ENCODE data around the gene FIGN. TPM values are rescaled to one million over a fixed set of nuclear protein-coding genes. Genes with fewer than 3 reads are reported as not detected.

FIGN gene
- total and polyA plus RNA-seq, 2 of the 8 experiments (the other 6 are each of a cell fraction or from before 2014, with no cell fraction given): 5.0 to 22.8 TPM

GRCh38 chr2:163551616-163552373, 184.0 kb downstream of the FIGN start:
- H3K9me3 ChIP-seq (ENCODE audit: insufficient read depth in 2 of 2, low read depth in 1 of 2, low read length in 1 of 2): no peaks in the 10 kb centered on the region
- 90% methylated on average over 3 of the region's 3 CpGs; no CpG with 5 or more reads in 1 of the 2 experiments for WGBS, 2 experiments (ENCODE audit: extremely low coverage in 1 of 2, insufficient coverage in 1 of 2, insufficient read length in 1 of 2, insufficient replicate concordance in 2 of 2, low coverage in 1 of 2, low lambda C conversion rate in 2 of 2, missing lambda C conversion rate in 1 of 2)

More at GRCh38 chr2:163551616-163552373, 184.0 kb downstream of the FIGN start:
- Histone ChIP-seq H3K14ac (ENCODE audit: insufficient read length) (no peak overlapping the region), H4K8ac (ENCODE audit: extremely low read depth, insufficient read depth, low read length) (no peak overlapping the region), H3K36me3 (ENCODE audit: control insufficient read depth in 2 of 4, insufficient read depth in 4 of 4, low read length in 3 of 4) (no peaks in the 10 kb centered on the region), H3K23me2 (ENCODE audit: low read depth, low read length) (no peaks in the 10 kb centered on the region), H3K4me3 (ENCODE audit: extremely low read depth in 1 of 4, insufficient read depth in 2 of 4, low read depth in 3 of 4, low read length in 4 of 4) (no peak overlapping the region), H2BK12ac (ENCODE audit: low read depth, low read length) (no peak overlapping the region), H2AFZ (ENCODE audit: low read length) (no peak overlapping the region), H4K20me1 (replicated peaks in 1 of 2; ENCODE audit: control insufficient read depth in 1 of 2, insufficient read depth in 2 of 2, low read length in 2 of 2) (no peaks in the 10 kb centered on the region), H3K4ac (replicated peaks; ENCODE audit: insufficient read length, low read depth, low read length) (no peak overlapping the region), H3K18ac (ENCODE audit: extremely low read depth, low read length) (no peak overlapping the region), H3K79me1 (ENCODE audit: low read depth, low read length) (no peaks in the 10 kb centered on the region), H2BK20ac (ENCODE audit: low read length) (no peak overlapping the region), H3K56ac (replicated peaks; ENCODE audit: insufficient read length, low read depth, low read length) (no peak overlapping the region), H3K4me2 (ENCODE audit: insufficient read depth in 1 of 2, low read depth in 2 of 2, low read length in 2 of 2) (no peak overlapping the region), H2BK15ac (ENCODE audit: low read length) (no peak overlapping the region), H2BK120ac (replicated peaks; ENCODE audit: low read depth, low read length) (no peak overlapping the region), H4K5ac (ENCODE audit: insufficient read length, low read depth, low read length) (no peak overlapping the region), H4K91ac (replicated peaks; ENCODE audit: insufficient read length, low read length) (no peak overlapping the region), H2AK5ac (ENCODE audit: low read depth, low read length) (no peak overlapping the region), H3K9ac (replicated peaks in 1 of 4; ENCODE audit: extremely low read depth in 1 of 4, low read depth in 3 of 4, low read length in 3 of 4) (no peak overlapping the region), H3K23ac (ENCODE audit: insufficient read length) (no peak overlapping the region), H3K27ac (ENCODE audit: low read depth, low read length) (no peak overlapping the region), H2BK5ac (ENCODE audit: low read depth, low read length) (no peak overlapping the region), H3K79me2 (ENCODE audit: control insufficient read depth in 1 of 2, insufficient read depth in 2 of 2, low read length in 2 of 2) (no peaks in the 10 kb centered on the region), H3K4me1 (replicated peaks in 1 of 4; ENCODE audit: control insufficient read depth in 3 of 4, insufficient read depth in 4 of 4, low read length in 3 of 4) (no peaks in the 10 kb centered on the region), H3K27me3 (replicated peaks in 1 of 4; ENCODE audit: control insufficient read depth in 3 of 4, extremely low read depth in 1 of 4, insufficient read depth in 3 of 4, low read length in 3 of 4) (no peaks in the 10 kb centered on the region)
- DNase-seq (ENCODE audit: low read depth in 1 of 2, low spot score in 2 of 2) (no peak), FAIRE-seq (no peak)
- CTCF ChIA-PET (ENCODE audit: partially characterized antibody): interaction anchor here (1.3 to 1.9 kb wide), 2 partner anchors 10 to 370 kb away, joined by 3 to 5 read pairs; no protein-coding TSS in a partner anchor
- no peak for TF ChIP-seq YY1 (IDR thresholded peaks at IDR 0.05; ENCODE audit: low read depth, low read length)
- no peak for TF ChIP-seq SIN3A (conservative IDR thresholded peaks at IDR 0.05 in 1 of 2, IDR thresholded peaks at IDR 0.05 in 1 of 2; ENCODE audit: low read depth in 1 of 2, low read length in 2 of 2)
- no peak for TF ChIP-seq BACH1 (IDR thresholded peaks at IDR 0.05; ENCODE audit: low read length)
- no peak for TF ChIP-seq JUN (IDR thresholded peaks at IDR 0.05; ENCODE audit: low read depth, low read length)
- no peak for TF ChIP-seq TCF12 (IDR thresholded peaks at IDR 0.05; ENCODE audit: low read depth, low read length)
- no peak for TF ChIP-seq NANOG (IDR thresholded peaks at IDR 0.05; ENCODE audit: insufficient read depth, low read depth, low read length, poor library complexity, severe bottlenecking)
- no peak for TF ChIP-seq ATF3 (IDR thresholded peaks at IDR 0.05; ENCODE audit: insufficient read depth, low read depth, low read length)
- no peak for TF ChIP-seq ASH2L (IDR thresholded peaks at IDR 0.05; ENCODE audit: low read length)
- TF ChIP-seq SP4 (IDR thresholded peaks at IDR 0.05; ENCODE audit: low read length): no peak
- POLR2A ChIA-PET (ENCODE audit: partially characterized antibody): no interaction called here

All from H1 (cell line).